ENCODE results near the gene CAMTA1.

Gene CAMTA1

DNA sequence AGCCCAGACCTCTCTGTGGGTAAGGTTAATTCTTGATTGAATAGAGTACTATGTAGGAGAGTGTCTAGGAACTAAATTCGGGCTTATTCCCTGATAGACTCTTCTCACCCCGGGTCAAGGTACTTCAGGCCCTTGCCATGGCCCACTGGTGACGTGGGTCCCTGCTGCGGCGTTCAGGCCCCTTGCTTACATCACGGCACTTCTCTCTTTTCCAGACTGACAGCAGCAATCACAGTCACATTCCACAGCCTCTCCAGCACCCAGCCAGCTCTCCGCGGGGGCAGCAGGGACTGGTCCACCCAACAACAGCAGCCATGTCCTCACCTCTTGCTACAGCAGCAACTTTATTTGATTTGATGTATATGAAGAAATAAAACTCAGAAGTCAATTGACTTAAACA, 584.6 kb downstream of the CAMTA1 start:
- TF ChIP-seq, protein P1, sequence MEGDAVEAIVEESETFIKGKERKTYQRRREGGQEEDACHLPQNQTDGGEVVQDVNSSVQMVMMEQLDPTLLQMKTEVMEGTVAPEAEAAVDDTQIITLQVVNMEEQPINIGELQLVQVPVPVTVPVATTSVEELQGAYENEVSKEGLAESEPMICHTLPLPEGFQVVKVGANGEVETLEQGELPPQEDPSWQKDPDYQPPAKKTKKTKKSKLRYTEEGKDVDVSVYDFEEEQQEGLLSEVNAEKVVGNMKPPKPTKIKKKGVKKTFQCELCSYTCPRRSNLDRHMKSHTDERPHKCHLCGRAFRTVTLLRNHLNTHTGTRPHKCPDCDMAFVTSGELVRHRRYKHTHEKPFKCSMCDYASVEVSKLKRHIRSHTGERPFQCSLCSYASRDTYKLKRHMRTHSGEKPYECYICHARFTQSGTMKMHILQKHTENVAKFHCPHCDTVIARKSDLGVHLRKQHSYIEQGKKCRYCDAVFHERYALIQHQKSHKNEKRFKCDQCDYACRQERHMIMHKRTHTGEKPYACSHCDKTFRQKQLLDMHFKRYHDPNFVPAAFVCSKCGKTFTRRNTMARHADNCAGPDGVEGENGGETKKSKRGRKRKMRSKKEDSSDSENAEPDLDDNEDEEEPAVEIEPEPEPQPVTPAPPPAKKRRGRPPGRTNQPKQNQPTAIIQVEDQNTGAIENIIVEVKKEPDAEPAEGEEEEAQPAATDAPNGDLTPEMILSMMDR (IDR thresholded peaks at IDR 0.05; ENCODE audit: low read length): no peak
- TF ChIP-seq EZH2 (optimal IDR thresholded peaks at IDR 0.05; ENCODE audit: low read depth, low read length): no peak
- TF ChIP-seq EZH2phosphoT487 (IDR thresholded peaks at IDR 0.05; ENCODE audit: low read length): no peak
- H3F3A ChIP-seq (ENCODE audit: insufficient read depth, low read length): no peaks in the 10 kb centered on the region
- no peaks in the 10 kb centered on the region for H3K9me2 ChIP-seq (replicated peaks; ENCODE audit: insufficient read depth, low read length)
- H3K4me1 ChIP-seq (ENCODE audit: low read length): no peaks in the 10 kb centered on the region
- peaks cover 80% of the 10 kb centered on the region for H3K27me3 ChIP-seq (replicated peaks; ENCODE audit: insufficient read depth, low read length)
- H3K4me2 ChIP-seq (ENCODE audit: low read depth, low read length): no peak overlapping the region
- H3K79me2 ChIP-seq (ENCODE audit: low read length): no peaks in the 10 kb centered on the region
- H3K36me3 ChIP-seq (replicated peaks; ENCODE audit: insufficient read depth, low read length): no peaks in the 10 kb centered on the region
- H3K9ac ChIP-seq (ENCODE audit: low read length): no peak overlapping the region
- no peaks in the 10 kb centered on the region for H4K20me1 ChIP-seq (ENCODE audit: insufficient read depth, low read length)
- no peak overlapping the region for H2AFZ ChIP-seq (ENCODE audit: low read length)
- DNase-seq: no peak
- H3K27ac ChIP-seq (ENCODE audit: low read length): no peak overlapping the region
- no peak overlapping the region for H3K4me3 ChIP-seq (ENCODE audit: low read length)
- H3K9me3 ChIP-seq (replicated peaks; ENCODE audit: insufficient read depth, low read length): no peaks in the 10 kb centered on the region

DNA sequence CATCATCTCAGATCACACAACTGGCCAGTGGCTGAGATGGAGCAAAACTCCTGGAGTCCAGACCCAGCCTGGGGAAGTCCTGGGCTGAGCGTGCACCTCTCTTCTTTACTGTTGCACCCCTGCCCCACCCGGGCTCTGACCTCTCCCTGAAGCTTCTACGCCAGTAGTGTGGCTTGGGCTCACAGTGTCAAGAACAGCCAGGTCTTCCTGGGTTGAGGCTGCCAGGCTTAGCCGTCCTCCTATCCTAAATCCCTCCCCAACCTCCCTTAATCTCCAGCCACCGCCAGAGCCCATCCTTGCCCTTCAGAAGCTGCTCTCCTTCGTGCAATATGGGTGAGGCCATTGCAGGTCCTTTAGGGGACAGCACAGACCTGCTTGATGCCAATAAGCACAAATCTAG, 586.7 kb downstream of the CAMTA1 start:
- TF ChIP-seq EZH2phosphoT487 (IDR thresholded peaks at IDR 0.05; ENCODE audit: low read length): no peak
- TF ChIP-seq, protein P1 (IDR thresholded peaks at IDR 0.05; ENCODE audit: low read length): no peak
- no peak for TF ChIP-seq EZH2 (optimal IDR thresholded peaks at IDR 0.05; ENCODE audit: low read depth, low read length)
- no peak overlapping the region for H3K9ac ChIP-seq (ENCODE audit: low read length)
- no peak overlapping the region for H2AFZ ChIP-seq (ENCODE audit: low read length)
- H3K4me2 ChIP-seq (ENCODE audit: low read depth, low read length): no peak overlapping the region
- no peaks in the 10 kb centered on the region for H3K9me2 ChIP-seq (replicated peaks; ENCODE audit: insufficient read depth, low read length)
- H3K36me3 ChIP-seq (replicated peaks; ENCODE audit: insufficient read depth, low read length): no peaks in the 10 kb centered on the region
- no peaks in the 10 kb centered on the region for H4K20me1 ChIP-seq (ENCODE audit: insufficient read depth, low read length)
- no peak overlapping the region for H3K27ac ChIP-seq (ENCODE audit: low read length)
- no peaks in the 10 kb centered on the region for H3F3A ChIP-seq (ENCODE audit: insufficient read depth, low read length)
- no peak for DNase-seq
- no peaks in the 10 kb centered on the region for H3K79me2 ChIP-seq (ENCODE audit: low read length)
- H3K27me3 ChIP-seq (replicated peaks; ENCODE audit: insufficient read depth, low read length): peaks cover 81% of the 10 kb centered on the region
- H3K9me3 ChIP-seq (replicated peaks; ENCODE audit: insufficient read depth, low read length): no peaks in the 10 kb centered on the region
- no peaks in the 10 kb centered on the region for H3K4me1 ChIP-seq (ENCODE audit: low read length)
- no peak overlapping the region for H3K4me3 ChIP-seq (ENCODE audit: low read length)

DNA sequence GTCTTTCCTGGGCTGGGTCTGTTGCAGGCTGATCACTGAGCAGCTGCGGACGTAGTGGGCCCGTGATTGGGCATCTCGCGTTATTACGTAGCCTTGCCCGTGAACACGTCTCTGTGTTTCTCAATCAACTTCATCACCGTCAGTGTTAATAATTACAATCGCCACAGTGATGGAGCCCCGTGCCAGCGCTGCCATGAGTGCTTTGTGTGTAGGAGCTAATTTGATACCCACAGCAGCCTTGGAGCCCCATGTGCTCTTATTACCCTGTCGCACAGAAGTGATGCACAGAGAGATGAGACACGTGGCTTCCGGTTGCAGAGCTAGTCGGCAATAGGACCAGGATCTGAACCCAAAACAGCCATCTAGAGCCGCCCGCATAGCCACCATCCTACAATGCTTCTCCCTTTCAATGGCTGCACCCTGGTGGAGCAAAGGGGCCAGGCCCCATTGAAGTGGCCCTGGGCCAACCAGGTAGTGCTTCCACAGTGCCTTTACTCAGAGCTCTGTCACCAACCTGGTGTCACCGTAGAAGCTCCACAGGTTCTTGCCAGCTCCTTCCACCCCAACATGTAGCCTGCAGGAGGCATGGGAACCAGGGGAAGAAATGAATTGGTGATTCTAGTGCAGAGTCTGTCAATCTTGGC, 587.3 kb downstream of the CAMTA1 start:
- Histone ChIP-seq H3K36me3 (replicated peaks; ENCODE audit: insufficient read depth, low read length) (no peaks in the 10 kb centered on the region), H4K20me1 (ENCODE audit: insufficient read depth, low read length) (no peaks in the 10 kb centered on the region), H3K4me1 (ENCODE audit: low read length) (no peaks in the 10 kb centered on the region), H3K9ac (ENCODE audit: low read length) (no peak overlapping the region), H3F3A (ENCODE audit: insufficient read depth, low read length) (no peaks in the 10 kb centered on the region), H3K9me3 (replicated peaks; ENCODE audit: insufficient read depth, low read length) (no peaks in the 10 kb centered on the region), H2AFZ (ENCODE audit: low read length) (no peak overlapping the region), H3K9me2 (replicated peaks; ENCODE audit: insufficient read depth, low read length) (no peaks in the 10 kb centered on the region), H3K4me2 (ENCODE audit: low read depth, low read length) (no peak overlapping the region), H3K4me3 (ENCODE audit: low read length) (no peak overlapping the region), H3K27ac (ENCODE audit: low read length) (no peak overlapping the region), H3K79me2 (ENCODE audit: low read length) (no peaks in the 10 kb centered on the region), H3K27me3 (replicated peaks; ENCODE audit: insufficient read depth, low read length) (peaks cover 87% of the 10 kb centered on the region)
- TF ChIP-seq EZH2 (optimal IDR thresholded peaks at IDR 0.05; ENCODE audit: low read depth, low read length): no peak
- TF ChIP-seq, protein P1 (IDR thresholded peaks at IDR 0.05; ENCODE audit: low read length): no peak
- TF ChIP-seq EZH2phosphoT487 (IDR thresholded peaks at IDR 0.05; ENCODE audit: low read length): no peak
- DNase-seq: no peak
